NCI-H1105 (cell line): ENCODE results near the gene ZNF782.
A peak's percentile ranks its signal among the peaks of the same experiment; 100 is the strongest.
"Not testable (repeated sequence)": the region's sequence is repeated elsewhere in the genome, so short reads cannot be mapped to it uniquely, and the experiment has no call there.

Experiments
- DNase-seq: peaks from one replicate; lab custom pipeline; 2025; lab: John Stamatoyannopoulos, UW

ZNF782 gene

GRCh38 chr9:96853781-96854650, at the start of gene ZNF782:
Gene ZNF782, minus strand, starts transcription at chr9:96854514. Its CDS starts 2,553 bp downstream, at chr9:96851961.
- DNase-seq = peak; percentile 92

- not testable (repeated sequence) for DNase-seq
These were observed 45.7 kb upstream of the ZNF782 start for GRCh38 chr9:96900010-96900409.

GRCh38 chr9:96892131-96892530, 37.8 kb upstream of the ZNF782 start:
- DNase-seq = no peak

- DNase-seq = no peak
These were observed 34.3 kb upstream of the ZNF782 start for GRCh38 chr9:96888591-96888990.

GRCh38 chr9:96885424-96885823, 31.1 kb upstream of the ZNF782 start:
- DNase-seq = no peak

GRCh38 chr9:96884443-96884842, 30.1 kb upstream of the ZNF782 start:
- no peak for DNase-seq

GRCh38 chr9:96883922-96884321, 29.6 kb upstream of the ZNF782 start:
- DNase-seq = no peak

- DNase-seq = no peak
These were observed 23.0 kb upstream of the ZNF782 start for GRCh38 chr9:96877269-96877668.

GRCh38 chr9:96875461-96876142, 21.3 kb upstream of the ZNF782 start:
- DNase-seq = peak; percentile 92

- peak; percentile 38 for DNase-seq
These were observed 20.7 kb upstream of the ZNF782 start for GRCh38 chr9:96874947-96875460.

- no peak for DNase-seq
These were observed 20.0 kb upstream of the ZNF782 start for GRCh38 chr9:96874201-96874785.

GRCh38 chr9:96871176-96871575, 16.9 kb upstream of the ZNF782 start:
- no peak for DNase-seq

- no peak for DNase-seq
These were observed 14.4 kb upstream of the ZNF782 start for GRCh38 chr9:96868709-96869108.

GRCh38 chr9:96867079-96867804, 12.9 kb upstream of the ZNF782 start:
- no peak for DNase-seq

GRCh38 chr9:96865240-96865639, 10.9 kb upstream of the ZNF782 start:
- DNase-seq = not testable (repeated sequence)

- DNase-seq = no peak
These were observed 5.3 kb upstream of the ZNF782 start for GRCh38 chr9:96859461-96860198.

- no peak for DNase-seq
These were observed 4.4 kb upstream of the ZNF782 start for GRCh38 chr9:96858670-96859069.

GRCh38 chr9:96858018-96858573, 3.8 kb upstream of the ZNF782 start:
- DNase-seq = no peak

GRCh38 chr9:96856363-96857286, 2.3 kb upstream of the ZNF782 start:
- peak; percentile 58 for DNase-seq
